Activated T-cell treated with anti-CD3 and anti-CD28 coated beads, Interleukin-2, amount 50 U/mL, for 4 hours (primary cell): Measurements from ENCODE around the gene P2RX1. TPM values are rescaled to one million over a fixed set of nuclear protein-coding genes. Genes with fewer than 3 reads are reported as not detected.
A peak's percentile ranks its signal among the peaks of the same experiment; 100 is the strongest.

Experiments
- ATAC-seq, 2 donors: fragments of 200-7000 bp; cut with Tn5 transposase; one replicate each; pipeline ENCODE4 v1.10.0; 2021
- DNase-seq: peaks from one replicate; pipeline ENCODE4 v3.0.0-alpha.2; 2020
- H3K27me3 Mint-ChIP-seq: one replicate; pipeline ENCODE4 v1.8.0; 2021; ENCODE audit warnings: low read depth, mixed read lengths
- H3K36me3 Mint-ChIP-seq: one replicate; pipeline ENCODE4 v1.8.0; 2022; ENCODE audit warnings: mixed read lengths; ENCODE audit not compliant: insufficient read depth
- H3K4me1 Mint-ChIP-seq: one replicate; pipeline ENCODE4 v1.8.0; 2021; ENCODE audit warnings: low read depth, mixed read lengths
- H3K4me3 Mint-ChIP-seq: one replicate; pipeline ENCODE4 v1.8.0; 2021; ENCODE audit warnings: mild to moderate bottlenecking, moderate library complexity, mixed read lengths
- H3K9me3 Mint-ChIP-seq: one replicate; pipeline ENCODE4 v1.8.0; 2021; ENCODE audit warnings: mixed read lengths
- total RNA-seq, 3 donors: library from RNA; stranded (reverse); gene quantifications; one replicate each; pipeline ENCODE4 v1.2.1, GENCODE V29; 2021

Gene P2RX1
- total RNA-seq, 3 donors from 2014 or later, result 0.13 to 0.52 (median 0.21) TPM

DNA sequence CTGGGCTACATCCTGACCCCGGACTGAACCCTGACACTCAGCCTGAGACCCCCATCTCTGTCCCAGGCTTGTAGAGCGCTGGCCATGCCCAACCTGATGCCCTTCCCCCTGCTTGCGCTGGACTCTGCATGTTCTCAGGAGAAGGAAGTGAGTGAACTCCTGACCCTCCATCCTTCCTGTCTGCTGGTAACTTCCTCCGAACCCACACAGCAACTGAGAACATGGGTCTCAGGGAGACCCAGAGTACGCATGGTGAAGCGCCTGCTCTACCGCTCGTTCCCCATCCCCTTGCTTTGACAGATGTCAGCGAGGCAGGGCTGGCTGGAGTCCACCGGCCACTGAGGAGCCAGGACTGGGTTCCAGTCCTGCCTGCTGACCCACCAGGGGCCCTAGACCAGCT lies 29.5 kb downstream of the P2RX1 start:
- H3K36me3 Mint-ChIP-seq, result peaks cover 4% of the 10 kb centered on the region
- DNase-seq, result no peak
- H3K4me3 Mint-ChIP-seq, result peak overlapping the region; percentile 13
- no peaks in the 10 kb centered on the region for H3K9me3 Mint-ChIP-seq
- no peaks in the 10 kb centered on the region for H3K27me3 Mint-ChIP-seq
- H3K4me1 Mint-ChIP-seq, result peaks cover 40% of the 10 kb centered on the region
- ATAC-seq, result peak; percentile 10 to 33

DNA sequence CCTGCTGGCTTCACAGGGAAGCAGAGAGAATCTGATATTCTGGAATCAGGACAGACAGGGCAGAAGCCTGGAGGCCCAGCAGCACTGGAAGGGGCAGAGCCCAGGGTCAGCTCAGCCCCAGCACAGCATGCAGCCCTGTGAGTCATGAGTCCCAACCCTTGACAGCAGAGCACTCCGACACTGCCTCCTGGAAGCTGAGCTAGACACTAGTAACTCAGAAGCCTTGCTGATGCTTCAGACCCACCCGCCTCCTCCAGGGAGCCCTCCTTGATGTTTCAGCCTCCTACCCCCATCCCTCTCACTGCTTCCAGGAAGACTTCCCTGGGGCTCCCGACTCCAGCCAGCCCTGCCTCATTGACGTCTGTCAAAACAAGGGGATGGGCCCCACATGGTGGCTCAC lies 30.3 kb downstream of the P2RX1 start:
- no peak for DNase-seq
- ATAC-seq, result no peak
- H3K36me3 Mint-ChIP-seq, result peaks cover 4% of the 10 kb centered on the region
- H3K4me1 Mint-ChIP-seq, result peaks cover 32% of the 10 kb centered on the region
- no peaks in the 10 kb centered on the region for H3K27me3 Mint-ChIP-seq
- no peak overlapping the region for H3K4me3 Mint-ChIP-seq
- H3K9me3 Mint-ChIP-seq, result no peaks in the 10 kb centered on the region

DNA sequence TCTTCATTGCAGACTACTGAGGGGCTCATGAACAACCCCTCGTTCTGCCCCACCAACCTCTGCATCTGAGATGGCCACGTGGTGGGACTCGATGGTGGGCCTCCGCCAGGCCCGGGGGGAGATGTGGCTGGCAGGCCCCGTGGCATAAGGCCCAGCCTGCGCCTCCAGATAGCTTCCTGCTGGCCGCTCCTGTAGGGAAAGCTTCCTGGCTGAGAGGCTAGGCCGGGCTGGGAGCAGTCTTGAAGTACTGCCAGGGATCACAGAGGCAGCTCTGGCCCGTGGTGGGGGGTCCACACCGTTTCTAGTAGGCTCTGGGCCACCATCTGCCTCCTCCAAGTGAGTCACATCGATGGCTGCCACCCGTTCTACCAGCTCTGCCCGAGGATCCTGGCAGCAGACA lies 31.0 kb downstream of the P2RX1 start:
- no peak overlapping the region for H3K4me3 Mint-ChIP-seq
- no peaks in the 10 kb centered on the region for H3K9me3 Mint-ChIP-seq
- H3K27me3 Mint-ChIP-seq, result no peaks in the 10 kb centered on the region
- DNase-seq (no peak), ATAC-seq (no peak)
- H3K4me1 Mint-ChIP-seq, result peaks cover 27% of the 10 kb centered on the region
- H3K36me3 Mint-ChIP-seq, result peaks cover 4% of the 10 kb centered on the region

DNA sequence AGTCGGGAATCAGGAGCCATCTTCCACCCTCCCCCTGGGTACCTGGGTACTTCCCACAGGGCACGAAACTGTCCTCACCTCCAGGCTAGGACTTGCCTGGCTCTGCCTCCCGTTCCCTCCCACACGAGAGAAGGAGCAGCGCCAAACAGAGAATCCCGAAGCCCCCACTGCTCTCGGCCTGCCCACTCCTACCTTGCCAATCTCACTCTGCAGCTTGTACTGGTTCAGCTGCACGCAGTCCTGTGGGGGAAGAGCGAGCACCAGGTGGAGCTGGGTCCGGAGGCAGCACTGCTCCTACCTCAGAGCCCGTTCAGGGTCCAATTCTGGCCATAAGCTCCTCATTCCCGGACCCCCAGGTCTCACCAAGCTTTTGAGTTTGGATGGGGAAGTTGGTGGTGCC lies 32.1 kb downstream of the P2RX1 start:
- no peaks in the 10 kb centered on the region for H3K27me3 Mint-ChIP-seq

DNA sequence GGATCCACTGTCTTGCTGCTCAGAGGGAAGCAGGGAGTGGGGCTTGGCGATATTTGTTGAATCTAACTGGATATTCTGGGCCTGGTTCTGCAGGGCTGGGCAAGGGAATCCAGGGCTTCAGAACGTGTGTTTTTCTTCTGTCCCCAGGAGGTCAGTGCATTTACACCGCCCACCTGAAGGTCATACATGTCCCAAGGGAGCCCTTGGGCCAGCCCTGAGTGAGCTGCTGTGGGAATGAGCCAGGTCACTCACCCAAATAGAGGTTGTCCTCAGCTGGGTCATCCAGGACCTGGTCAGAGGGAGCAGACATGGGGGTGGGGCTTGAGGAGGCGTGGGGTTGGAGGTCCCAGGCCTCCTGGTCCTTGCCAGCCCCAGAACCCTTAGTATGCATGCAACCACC lies 34.0 kb downstream of the P2RX1 start:
- Mint-ChIP-seq H3K36me3 (peaks cover 4% of the 10 kb centered on the region), H3K4me1 (peaks cover 13% of the 10 kb centered on the region), H3K4me3 (no peak overlapping the region), H3K9me3 (no peaks in the 10 kb centered on the region), H3K27me3 (no peaks in the 10 kb centered on the region)
- DNase-seq (no peak), ATAC-seq (no peak)

More for the DNA sequence above, 32.1 kb downstream of the P2RX1 start:
- Mint-ChIP-seq H3K36me3 (peaks cover 4% of the 10 kb centered on the region), H3K9me3 (no peaks in the 10 kb centered on the region), H3K4me3 (no peak overlapping the region), H3K4me1 (peaks cover 24% of the 10 kb centered on the region)
- DNase-seq, result no peak
- ATAC-seq, result no peak

- Mint-ChIP-seq H3K9me3 (no peaks in the 10 kb centered on the region), H3K4me3 (no peak overlapping the region), H3K36me3 (peaks cover 7% of the 10 kb centered on the region), H3K27me3 (no peaks in the 10 kb centered on the region), H3K4me1 (no peaks in the 10 kb centered on the region)
- ATAC-seq, result no peak
- DNase-seq, result no peak
Observed at GRCh38 chr17:3880983-3881382, 35.3 kb downstream of the P2RX1 start.

GRCh38 chr17:3879591-3880417 lies 36.5 kb downstream of the P2RX1 start:
- Mint-ChIP-seq H3K4me3 (no peak overlapping the region), H3K9me3 (no peaks in the 10 kb centered on the region), H3K27me3 (no peaks in the 10 kb centered on the region), H3K4me1 (no peaks in the 10 kb centered on the region), H3K36me3 (peaks cover 5% of the 10 kb centered on the region)
- no peak for ATAC-seq
- DNase-seq, result no peak

DNA sequence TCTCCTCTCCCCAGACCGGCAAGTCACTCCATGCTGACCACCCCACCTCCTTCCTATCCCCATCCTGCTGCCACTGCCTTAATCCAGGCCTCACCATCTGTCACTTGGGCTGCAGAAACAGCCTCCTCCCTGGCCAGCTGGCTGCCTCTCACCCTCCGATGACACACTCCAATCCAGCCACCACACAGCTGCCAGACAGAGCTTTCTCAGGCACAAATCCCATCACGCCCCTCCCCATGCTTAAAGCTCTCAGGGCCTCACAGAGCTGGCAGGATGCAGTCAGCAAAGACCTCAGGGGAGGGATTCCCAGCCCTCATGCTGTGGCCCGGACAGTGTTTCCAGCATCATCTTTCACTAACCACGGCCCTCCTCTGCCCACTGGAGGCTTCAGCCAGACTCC lies 37.1 kb downstream of the P2RX1 start:
- DNase-seq (no peak), ATAC-seq (no peak)
- Mint-ChIP-seq H3K4me3 (no peak overlapping the region), H3K27me3 (no peaks in the 10 kb centered on the region), H3K36me3 (peaks cover 4% of the 10 kb centered on the region), H3K4me1 (no peaks in the 10 kb centered on the region), H3K9me3 (no peaks in the 10 kb centered on the region)

DNA sequence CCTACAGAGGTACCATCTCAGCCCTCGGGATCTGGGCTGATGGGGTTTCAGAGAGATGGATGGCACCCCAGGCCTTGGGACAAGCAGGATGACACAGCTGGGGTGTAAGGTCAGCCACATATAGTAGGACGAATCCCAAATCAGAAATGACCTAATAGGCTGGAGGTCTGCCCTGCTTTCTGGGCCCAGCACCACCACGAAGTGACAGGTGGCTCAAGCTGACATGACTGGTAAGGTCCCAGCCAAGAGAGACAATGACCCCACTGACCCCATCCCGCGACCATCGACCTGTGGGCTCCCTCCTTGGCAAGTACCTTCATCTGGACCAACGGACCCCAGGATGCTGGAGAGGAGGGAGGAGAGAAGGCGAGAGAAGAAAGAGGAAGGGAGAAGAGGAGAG lies 39.0 kb downstream of the P2RX1 start:
- Mint-ChIP-seq H3K27me3 (no peaks in the 10 kb centered on the region), H3K36me3 (peaks cover 9% of the 10 kb centered on the region), H3K9me3 (no peaks in the 10 kb centered on the region), H3K4me1 (no peaks in the 10 kb centered on the region), H3K4me3 (no peak overlapping the region)
- ATAC-seq (no peak), DNase-seq (no peak)

DNA sequence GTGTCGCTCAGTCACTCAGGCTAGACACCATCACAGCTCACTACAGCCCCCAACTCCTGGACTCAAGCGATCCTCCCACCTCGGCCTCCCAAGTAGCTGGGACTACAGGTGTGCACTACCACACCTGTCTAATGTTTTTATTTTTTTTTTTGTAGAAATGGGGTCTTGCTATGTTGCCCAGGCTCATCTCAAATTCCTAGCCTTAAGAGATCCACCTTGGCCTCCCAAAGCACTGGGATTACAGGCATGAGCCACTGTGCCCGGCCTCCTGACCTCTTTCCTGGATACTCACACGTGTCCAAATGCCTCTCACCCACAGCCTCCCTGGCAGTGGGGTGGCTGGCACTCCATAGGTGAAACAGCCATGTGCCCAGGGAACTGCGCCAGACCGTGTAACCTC lies 40.9 kb downstream of the P2RX1 start:
- Mint-ChIP-seq H3K9me3 (no peaks in the 10 kb centered on the region), H3K36me3 (peaks cover 9% of the 10 kb centered on the region), H3K27me3 (no peaks in the 10 kb centered on the region), H3K4me3 (no peak overlapping the region), H3K4me1 (peaks cover 3% of the 10 kb centered on the region)
- ATAC-seq, result no peak
- no peak for DNase-seq

DNA sequence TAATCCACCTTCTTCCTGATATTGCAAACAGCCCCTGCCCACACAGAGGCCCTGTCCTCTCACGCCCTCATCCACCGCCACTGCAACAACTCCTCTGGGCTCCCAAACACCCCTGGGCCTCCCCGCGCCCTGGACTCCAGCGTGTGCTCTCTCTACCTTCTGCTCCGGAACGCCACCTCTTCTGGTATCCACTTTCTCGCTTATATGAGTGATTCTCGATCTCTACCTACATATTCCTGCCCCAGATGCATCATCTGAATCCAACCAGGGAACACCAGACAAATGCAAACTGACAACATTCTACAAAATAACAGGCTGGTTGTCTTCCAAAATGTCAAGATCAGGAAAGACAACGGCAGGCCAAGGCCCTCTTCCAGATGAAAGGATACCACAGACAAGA lies 42.4 kb downstream of the P2RX1 start:
- ATAC-seq, result no peak
- H3K27me3 Mint-ChIP-seq, result no peaks in the 10 kb centered on the region
- no peak for DNase-seq
- no peak overlapping the region for H3K4me3 Mint-ChIP-seq
- H3K36me3 Mint-ChIP-seq, result peaks cover 9% of the 10 kb centered on the region
- peaks cover 3% of the 10 kb centered on the region for H3K4me1 Mint-ChIP-seq
- H3K9me3 Mint-ChIP-seq, result no peaks in the 10 kb centered on the region

DNA sequence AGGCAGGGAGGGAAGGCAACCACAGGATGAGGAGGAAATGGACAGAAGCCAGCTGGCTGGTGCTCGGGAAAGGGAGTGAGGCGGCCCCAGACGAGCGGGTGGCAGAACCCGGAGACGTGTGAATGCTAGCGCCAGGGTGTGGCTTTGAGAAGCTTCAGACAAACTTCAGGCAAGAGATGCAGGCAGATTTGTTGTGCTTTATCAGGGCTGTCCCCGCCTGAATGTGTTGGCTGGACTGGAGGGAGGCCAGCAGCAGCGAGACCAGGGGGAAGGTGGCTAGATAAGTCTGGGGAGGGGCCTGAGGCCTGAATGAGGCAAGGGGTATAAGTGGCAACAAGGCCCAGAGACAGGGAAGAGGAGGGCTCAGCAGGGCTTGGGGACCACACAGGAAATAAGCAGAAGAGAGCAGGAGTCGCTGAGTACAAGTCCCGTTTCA lies 45.4 kb downstream of the P2RX1 start:
- ATAC-seq (peak; percentile 34 to 48), DNase-seq (no peak)
- Mint-ChIP-seq H3K4me3 (no peak overlapping the region), H3K9me3 (no peaks in the 10 kb centered on the region), H3K27me3 (no peaks in the 10 kb centered on the region), H3K36me3 (peaks cover 6% of the 10 kb centered on the region), H3K4me1 (peaks cover 3% of the 10 kb centered on the region)

GRCh38 chr17:3867606-3868005 lies 48.7 kb downstream of the P2RX1 start:
- ATAC-seq (no peak), DNase-seq (no peak)
- H3K4me1 Mint-ChIP-seq, result peaks cover 3% of the 10 kb centered on the region
- H3K36me3 Mint-ChIP-seq, result no peaks in the 10 kb centered on the region
- no peaks in the 10 kb centered on the region for H3K9me3 Mint-ChIP-seq
- no peak overlapping the region for H3K4me3 Mint-ChIP-seq
- H3K27me3 Mint-ChIP-seq, result no peaks in the 10 kb centered on the region

DNA sequence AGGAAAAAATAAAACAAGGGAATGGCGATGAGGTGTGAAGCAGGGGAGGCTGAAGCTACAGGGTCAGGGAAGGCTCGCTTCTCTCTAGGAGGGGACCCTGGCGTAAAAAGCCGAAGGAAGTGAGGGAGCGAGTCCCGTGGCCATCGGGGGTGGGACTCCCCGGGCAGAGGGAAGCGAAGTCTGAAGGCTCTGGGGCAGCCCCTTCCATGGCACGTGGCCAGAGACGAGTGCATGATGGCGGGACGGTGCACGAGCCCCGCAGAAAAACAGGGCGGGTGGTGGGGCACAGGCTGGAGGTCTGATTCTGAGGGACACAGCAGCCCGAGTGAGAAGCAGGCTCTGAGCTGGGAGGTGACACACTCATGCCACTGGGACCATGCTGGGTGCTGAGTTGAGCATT lies 49.2 kb downstream of the P2RX1 start:
- ATAC-seq (no peak), DNase-seq (no peak)
- H3K36me3 Mint-ChIP-seq, result no peaks in the 10 kb centered on the region
- no peaks in the 10 kb centered on the region for H3K27me3 Mint-ChIP-seq
- no peaks in the 10 kb centered on the region for H3K9me3 Mint-ChIP-seq
- H3K4me3 Mint-ChIP-seq, result no peak overlapping the region
- H3K4me1 Mint-ChIP-seq, result peaks cover 3% of the 10 kb centered on the region

DNA sequence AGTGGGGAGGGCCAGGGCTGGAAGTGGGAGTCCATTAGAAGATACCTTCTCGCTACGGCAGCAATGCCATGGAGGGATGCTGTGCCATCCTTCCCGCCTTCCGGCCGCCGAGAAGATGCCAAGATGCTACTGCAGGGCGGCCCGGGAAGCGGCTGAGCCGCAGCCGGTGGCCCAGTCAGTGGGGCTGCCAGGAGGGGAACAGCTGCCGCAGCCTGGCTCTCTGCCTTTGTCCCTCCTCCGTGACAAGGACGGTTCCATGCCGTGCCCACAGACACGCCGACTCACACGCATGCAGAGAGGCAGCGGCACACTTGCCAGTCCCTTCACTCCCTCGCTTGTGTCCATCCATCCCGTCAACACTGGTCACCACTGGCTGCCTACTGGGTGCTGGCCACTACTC lies 50.0 kb downstream of the P2RX1 start:
- ATAC-seq (no peak), DNase-seq (no peak)
- H3K4me3 Mint-ChIP-seq, result no peak overlapping the region
- H3K4me1 Mint-ChIP-seq, result peaks cover 3% of the 10 kb centered on the region
- no peaks in the 10 kb centered on the region for H3K27me3 Mint-ChIP-seq
- no peaks in the 10 kb centered on the region for H3K9me3 Mint-ChIP-seq
- H3K36me3 Mint-ChIP-seq, result no peaks in the 10 kb centered on the region
